SU-DHL-6 (cell line): ENCODE data around the gene LIPA.

Experiments used
- CTCF ChIP-seq: fragments of 200-600 bp; sonication (generic); IDR thresholded peaks from one replicate; pipeline ENCODE4 v1.5.1; 2017; ENCODE audit warnings: antibody characterized with exemption, mild to moderate bottlenecking, low read length, moderate library complexity; ENCODE audit not compliant: insufficient read depth, poor library complexity, severe bottlenecking
- EZH2phosphoT487 ChIP-seq: fragments of 200-600 bp; sonication (generic), shearing (Covaris generic); conservative IDR thresholded peaks from 2 replicates; pipeline ENCODE4 v1.6.1; 2018; ENCODE audit warnings: mild to moderate bottlenecking, antibody characterized with exemption, low read length, moderate library complexity, mixed read lengths

- no peak for TF ChIP-seq CTCF
- TF ChIP-seq EZH2phosphoT487: no peak
Measured at GRCh38 chr10:89235073-89235798, 16.3 kb downstream of the LIPA start.
